Activated CD4-positive, alpha-beta T cell treated with anti-CD3 and anti-CD28 coated beads for 48 hours (primary cell): ENCODE measurements around the gene POU4F2.
A peak's percentile ranks its signal among the peaks of the same experiment; 100 is the strongest.

Source experiments
- DNase-seq: peaks from one replicate; pipeline ENCODE4 v3.0.0-alpha.2; 2020

The POU4F2 gene

GRCh38 chr4:146638786-146639505 lies at the start of gene POU4F2:
POU4F2 (plus strand) TSS chr4:146638893; CDS start chr4:146639141, 248 bp downstream.
- DNase-seq, result peak; percentile 44

GRCh38 chr4:146590801-146591200 lies 47.9 kb upstream of the POU4F2 start:
- no peak for DNase-seq

GRCh38 chr4:146592019-146592418 lies 46.7 kb upstream of the POU4F2 start:
- no peak for DNase-seq

- no peak for DNase-seq
Measured at GRCh38 chr4:146632770-146633470, 5.8 kb upstream of the POU4F2 start.

GRCh38 chr4:146633471-146633800 lies 5.3 kb upstream of the POU4F2 start:
- no peak for DNase-seq

- DNase-seq, result no peak
Measured at GRCh38 chr4:146634825-146635224, 3.9 kb upstream of the POU4F2 start.

GRCh38 chr4:146637621-146638332 lies 916 bp upstream of the POU4F2 start:
- DNase-seq, result no peak

- no peak for DNase-seq
Measured at GRCh38 chr4:146638333-146638785, 334 bp upstream of the POU4F2 start.

GRCh38 chr4:146639506-146639932 lies 826 bp downstream of the POU4F2 start:
- DNase-seq, result no peak

- DNase-seq, result no peak
Measured at GRCh38 chr4:146640021-146640464, 1.4 kb downstream of the POU4F2 start.

- DNase-seq, result no peak
Measured at GRCh38 chr4:146640465-146641061, 1.9 kb downstream of the POU4F2 start.

- DNase-seq, result no peak
Measured at GRCh38 chr4:146641762-146642161, 3.1 kb downstream of the POU4F2 start.

GRCh38 chr4:146643812-146644401 lies 5.2 kb downstream of the POU4F2 start:
- DNase-seq, result no peak

GRCh38 chr4:146645921-146646320 lies 7.2 kb downstream of the POU4F2 start:
- DNase-seq, result no peak

- DNase-seq, result no peak
Measured at GRCh38 chr4:146646593-146647325, 8.1 kb downstream of the POU4F2 start.

GRCh38 chr4:146647615-146648460 lies 9.1 kb downstream of the POU4F2 start:
- DNase-seq, result no peak

GRCh38 chr4:146648461-146648783 lies 9.7 kb downstream of the POU4F2 start:
- no peak for DNase-seq

- no peak for DNase-seq
Measured at GRCh38 chr4:146649232-146649631, 10.5 kb downstream of the POU4F2 start.

- DNase-seq, result no peak
Measured at GRCh38 chr4:146650034-146650433, 11.3 kb downstream of the POU4F2 start.

- no peak for DNase-seq
Measured at GRCh38 chr4:146654687-146655520, 16.2 kb downstream of the POU4F2 start.

GRCh38 chr4:146655521-146655856 lies 16.8 kb downstream of the POU4F2 start:
- no peak for DNase-seq
